ENCODE data around the gene IL1RL2. TPM values are rescaled to one million over a fixed set of nuclear protein-coding genes. Genes with fewer than 3 reads are reported as not detected.

Gene IL1RL2
- total RNA-seq, 4 donors from 2014 or later, result 0.40 to 0.87 (median 0.47) TPM; not detected in 1

GRCh38 chr2:102284611-102285010, 97.8 kb downstream of the IL1RL2 start:
- no peak for ATAC-seq
- TF ChIP-seq POLR2AphosphoS5 (IDR thresholded peaks at IDR 0.05) (no peak), EP300 (IDR thresholded peaks at IDR 0.05) (no peak), POLR2A (IDR thresholded peaks at IDR 0.05) (no peak)
- TF ChIP-seq, protein P1, sequence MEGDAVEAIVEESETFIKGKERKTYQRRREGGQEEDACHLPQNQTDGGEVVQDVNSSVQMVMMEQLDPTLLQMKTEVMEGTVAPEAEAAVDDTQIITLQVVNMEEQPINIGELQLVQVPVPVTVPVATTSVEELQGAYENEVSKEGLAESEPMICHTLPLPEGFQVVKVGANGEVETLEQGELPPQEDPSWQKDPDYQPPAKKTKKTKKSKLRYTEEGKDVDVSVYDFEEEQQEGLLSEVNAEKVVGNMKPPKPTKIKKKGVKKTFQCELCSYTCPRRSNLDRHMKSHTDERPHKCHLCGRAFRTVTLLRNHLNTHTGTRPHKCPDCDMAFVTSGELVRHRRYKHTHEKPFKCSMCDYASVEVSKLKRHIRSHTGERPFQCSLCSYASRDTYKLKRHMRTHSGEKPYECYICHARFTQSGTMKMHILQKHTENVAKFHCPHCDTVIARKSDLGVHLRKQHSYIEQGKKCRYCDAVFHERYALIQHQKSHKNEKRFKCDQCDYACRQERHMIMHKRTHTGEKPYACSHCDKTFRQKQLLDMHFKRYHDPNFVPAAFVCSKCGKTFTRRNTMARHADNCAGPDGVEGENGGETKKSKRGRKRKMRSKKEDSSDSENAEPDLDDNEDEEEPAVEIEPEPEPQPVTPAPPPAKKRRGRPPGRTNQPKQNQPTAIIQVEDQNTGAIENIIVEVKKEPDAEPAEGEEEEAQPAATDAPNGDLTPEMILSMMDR (IDR thresholded peaks at IDR 0.05), result no peak
- WGBS, 2 donors (ENCODE audit: low coverage in 1 of 2), result 83 to 95% methylated on average over 1 to 3 of the region's 3 CpGs
- no peak overlapping the region for H3K4me3 ChIP-seq
- H3K27me3 ChIP-seq, result peaks cover 7% of the 10 kb centered on the region
- no peaks in the 10 kb centered on the region for H3K36me3 ChIP-seq
- no peaks in the 10 kb centered on the region for H3K4me1 ChIP-seq
- H3K9me3 ChIP-seq, result no peaks in the 10 kb centered on the region
- no peak overlapping the region for H3K27ac ChIP-seq

- TF ChIP-seq, protein P1 (IDR thresholded peaks at IDR 0.05), result no peak
- TF ChIP-seq EP300 (IDR thresholded peaks at IDR 0.05) (no peak), POLR2AphosphoS5 (IDR thresholded peaks at IDR 0.05) (no peak), POLR2A (IDR thresholded peaks at IDR 0.05) (no peak)
- Histone ChIP-seq H3K27ac (no peak overlapping the region), H3K27me3 (peaks cover under 1% of the 10 kb centered on the region), H3K36me3 (no peaks in the 10 kb centered on the region), H3K9me3 (no peaks in the 10 kb centered on the region), H3K4me3 (no peak overlapping the region), H3K4me1 (no peaks in the 10 kb centered on the region)
- ATAC-seq, result no peak
- WGBS, 2 donors (ENCODE audit: low coverage in 1 of 2), result 78 to 90% methylated on average over 2 of the region's 2 CpGs
Measured at GRCh38 chr2:102285368-102285767, 98.5 kb downstream of the IL1RL2 start.

DNA sequence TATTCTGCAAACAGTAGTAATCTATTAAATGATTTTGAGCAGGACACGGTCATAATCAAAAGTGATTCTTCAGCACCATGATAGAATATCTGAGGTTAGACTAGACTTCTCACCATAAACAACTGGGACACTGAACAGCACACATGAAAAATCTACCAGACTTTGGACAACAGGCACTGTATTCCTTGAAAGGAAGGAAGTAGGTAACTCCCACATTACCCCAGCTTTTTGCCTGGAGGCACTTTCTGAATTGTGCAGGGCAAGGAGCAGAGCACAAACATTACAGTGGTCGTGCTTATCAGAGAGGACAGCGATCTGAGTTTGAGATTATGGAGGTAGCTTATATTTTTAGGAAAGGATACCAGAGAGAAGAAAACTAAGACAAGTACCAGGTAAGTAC, 99.2 kb downstream of the IL1RL2 start:
- no peak for ATAC-seq
- Histone ChIP-seq H3K9me3 (no peaks in the 10 kb centered on the region), H3K27ac (no peak overlapping the region), H3K4me1 (no peaks in the 10 kb centered on the region), H3K27me3 (no peaks in the 10 kb centered on the region), H3K4me3 (no peak overlapping the region), H3K36me3 (no peaks in the 10 kb centered on the region)
- TF ChIP-seq POLR2A (IDR thresholded peaks at IDR 0.05) (no peak), POLR2AphosphoS5 (IDR thresholded peaks at IDR 0.05) (no peak), EP300 (IDR thresholded peaks at IDR 0.05) (no peak)
- 32 to 66% methylated on average over 3 of the region's 3 CpGs for WGBS, 2 donors (ENCODE audit: low coverage in 1 of 2)

GRCh38 chr2:102289129-102289528, 102.3 kb downstream of the IL1RL2 start:
- Histone ChIP-seq H3K27ac (no peak overlapping the region), H3K4me3 (no peak overlapping the region), H3K4me1 (no peaks in the 10 kb centered on the region), H3K27me3 (peaks cover 10% of the 10 kb centered on the region), H3K9me3 (no peaks in the 10 kb centered on the region), H3K36me3 (no peaks in the 10 kb centered on the region)
- ATAC-seq, result no peak
- TF ChIP-seq POLR2A (IDR thresholded peaks at IDR 0.05) (no peak), POLR2AphosphoS5 (IDR thresholded peaks at IDR 0.05) (no peak), EP300 (IDR thresholded peaks at IDR 0.05) (no peak)
- TF ChIP-seq, protein P1 (IDR thresholded peaks at IDR 0.05), result no peak
- 87 to 92% methylated on average over 3 to 5 of the region's 5 CpGs for WGBS, 2 donors (ENCODE audit: low coverage in 1 of 2)

Other genes starting within 250 kb of the IL1RL2 start
- 10 to 100 TPM in 2 of 4 donors, 1 to 10 TPM in 2; 1.1 to 25.2 (median 10.0) TPM for gene IL1R2, start 195.1 kb upstream of the IL1RL2 start, total RNA-seq
- 100 to 1,000 TPM in 1 of 4 donors, 10 to 100 TPM in 3; 51.1 to 141 (median 70.9) TPM for gene IL1R1, start 44.3 kb upstream of the IL1RL2 start, total RNA-seq
- gene IL1RL1, start 124.5 kb downstream of the IL1RL2 start, total RNA-seq, result 10 to 100 TPM in 1 of 4 donors, 1 to 10 TPM in 3; 7.1 to 22.6 (median 8.1) TPM
- 10 to 100 TPM in 1 of 4 donors, 1 to 10 TPM in 3; 2.1 to 14.9 (median 5.0) TPM for gene IL18R1, start 168.8 kb downstream of the IL1RL2 start, total RNA-seq
- 1 to 10 TPM in 1 of 4 donors, under 1 TPM in 2, not detected in 1; 0.47 to 5.0 (median 0.89) TPM for gene IL18RAP, start 236.1 kb downstream of the IL1RL2 start, total RNA-seq

Data from gastroesophageal sphincter (tissue), 4 donors.